Measurements from ENCODE around the gene FAM222A.

GRCh38 chr12:109695416-109695815 lies 18.2 kb upstream of the FAM222A start:
- no peak for TF ChIP-seq CTCF (IDR thresholded peaks at IDR 0.05)
- no peak for TF ChIP-seq POLR2A (IDR thresholded peaks at IDR 0.05)
- no peak for TF ChIP-seq POLR2AphosphoS5 (IDR thresholded peaks at IDR 0.05)
- TF ChIP-seq EP300 (IDR thresholded peaks at IDR 0.05): no peak

All from gastroesophageal sphincter (tissue), 3 donors.